NCI-H2029 treated with DMSO at 0.1 percent for 48 hours (cell line): ENCODE results near the gene KCNMB1.

Experiments
- DNase-seq: peaks from one replicate; lab custom pipeline; 2025; lab: John Stamatoyannopoulos, UW

KCNMB1 gene

GRCh38 chr5:170388818-170389549 is at the start of gene KCNMB1:
Gene KCNMB1 (minus strand): TSS chr5:170389367. CDS start chr5:170385447, 3,920 bp downstream.
- no peak for DNase-seq

GRCh38 chr5:170438581-170438980 is 49.4 kb upstream of the KCNMB1 start:
- no peak for DNase-seq

GRCh38 chr5:170437621-170438375 is 48.6 kb upstream of the KCNMB1 start:
- no peak for DNase-seq

- DNase-seq, result no peak
Measured at GRCh38 chr5:170436335-170436734, 47.2 kb upstream of the KCNMB1 start.

GRCh38 chr5:170434966-170435605 is 45.9 kb upstream of the KCNMB1 start:
- no peak for DNase-seq

- DNase-seq, result no peak
Measured at GRCh38 chr5:170432669-170433068, 43.5 kb upstream of the KCNMB1 start.

- DNase-seq, result no peak
Measured at GRCh38 chr5:170431571-170431970, 42.4 kb upstream of the KCNMB1 start.

- DNase-seq, result no peak
Measured at GRCh38 chr5:170430866-170431437, 41.8 kb upstream of the KCNMB1 start.

- DNase-seq, result no peak
Measured at GRCh38 chr5:170430256-170430655, 41.1 kb upstream of the KCNMB1 start.

GRCh38 chr5:170429014-170429413 is 39.8 kb upstream of the KCNMB1 start:
- DNase-seq, result no peak

GRCh38 chr5:170427672-170428236 is 38.6 kb upstream of the KCNMB1 start:
- no peak for DNase-seq

- no peak for DNase-seq
Measured at GRCh38 chr5:170426786-170427185, 37.6 kb upstream of the KCNMB1 start.

GRCh38 chr5:170426149-170426767 is 37.1 kb upstream of the KCNMB1 start:
- DNase-seq, result no peak

GRCh38 chr5:170425731-170426130 is 36.6 kb upstream of the KCNMB1 start:
- no peak for DNase-seq

- DNase-seq, result no peak
Measured at GRCh38 chr5:170424629-170425028, 35.5 kb upstream of the KCNMB1 start.

GRCh38 chr5:170423692-170424091 is 34.5 kb upstream of the KCNMB1 start:
- no peak for DNase-seq

GRCh38 chr5:170421826-170422225 is 32.7 kb upstream of the KCNMB1 start:
- no peak for DNase-seq

- DNase-seq, result peak; percentile 29
Measured at GRCh38 chr5:170420806-170421412, 31.7 kb upstream of the KCNMB1 start.

GRCh38 chr5:170419643-170420042 is 30.5 kb upstream of the KCNMB1 start:
- no peak for DNase-seq

- DNase-seq, result no peak
Measured at GRCh38 chr5:170418736-170419135, 29.6 kb upstream of the KCNMB1 start.

GRCh38 chr5:170416526-170416925 is 27.4 kb upstream of the KCNMB1 start:
- DNase-seq, result no peak
